HK-2 (cell line): ENCODE results near the gene SNX11.
A peak's percentile ranks its signal among the peaks of the same experiment; 100 is the strongest.
"Not testable (repeated sequence)": the region's sequence is repeated elsewhere in the genome, so short reads cannot be mapped to it uniquely, and the experiment has no call there.

ENCODE experiments used
- DNase-seq: peaks from one replicate; pipeline ENCODE4 v3.0.0-alpha.2; 2018; ENCODE audit not compliant: unreplicated experiment

The SNX11 gene, protein sequence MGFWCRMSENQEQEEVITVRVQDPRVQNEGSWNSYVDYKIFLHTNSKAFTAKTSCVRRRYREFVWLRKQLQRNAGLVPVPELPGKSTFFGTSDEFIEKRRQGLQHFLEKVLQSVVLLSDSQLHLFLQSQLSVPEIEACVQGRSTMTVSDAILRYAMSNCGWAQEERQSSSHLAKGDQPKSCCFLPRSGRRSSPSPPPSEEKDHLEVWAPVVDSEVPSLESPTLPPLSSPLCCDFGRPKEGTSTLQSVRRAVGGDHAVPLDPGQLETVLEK

DNA sequence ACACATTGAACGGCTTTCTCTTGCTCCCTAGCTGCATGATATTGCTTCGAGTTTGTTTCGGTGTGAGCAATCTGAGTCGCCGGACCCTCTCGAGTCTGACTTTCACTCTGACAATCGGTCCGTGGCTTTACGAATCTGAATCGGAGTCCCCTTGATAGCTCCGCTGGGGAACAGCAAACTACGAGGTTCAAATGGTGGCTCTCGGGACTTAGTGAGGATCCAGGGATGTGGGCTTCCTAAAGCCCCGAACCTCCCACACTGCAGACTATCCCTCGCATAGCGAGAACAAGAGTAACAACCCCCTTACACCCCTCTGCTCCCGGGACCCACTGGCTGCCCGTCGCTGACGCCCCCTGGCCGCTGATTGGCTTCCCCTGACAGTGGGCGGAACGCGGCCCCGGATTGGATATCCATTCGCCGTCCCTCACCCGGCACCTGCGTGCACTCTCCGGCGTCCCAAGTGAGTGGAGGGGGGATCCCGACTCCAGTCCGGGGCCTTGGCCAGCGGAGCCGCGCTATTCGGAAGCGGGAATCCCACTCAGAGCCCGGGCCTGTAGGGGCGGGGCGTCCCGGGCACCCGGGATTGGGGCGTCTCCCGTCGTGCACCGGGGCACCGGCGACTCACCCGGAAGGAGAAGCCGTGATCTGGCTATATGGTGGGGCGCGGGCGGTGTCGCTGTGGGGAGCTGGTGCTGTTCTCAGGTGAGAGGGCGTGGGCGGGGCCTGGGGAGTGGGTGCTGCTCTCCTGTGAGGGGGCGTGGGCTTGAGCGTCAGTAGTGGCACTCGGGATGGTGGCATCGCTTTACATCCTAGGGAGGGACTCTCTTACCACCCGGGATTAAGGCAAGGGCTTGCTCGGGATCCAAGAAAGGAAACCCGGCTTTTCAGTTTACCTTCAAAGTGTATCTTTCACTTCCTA lies at the start of gene SNX11:
TSS of gene SNX11 (plus strand) at position 630 of the 919 bp plus-strand sequence. CDS start 4,278 bp downstream, outside the sequence.
- DNase-seq, result peak; percentile 94

DNA sequence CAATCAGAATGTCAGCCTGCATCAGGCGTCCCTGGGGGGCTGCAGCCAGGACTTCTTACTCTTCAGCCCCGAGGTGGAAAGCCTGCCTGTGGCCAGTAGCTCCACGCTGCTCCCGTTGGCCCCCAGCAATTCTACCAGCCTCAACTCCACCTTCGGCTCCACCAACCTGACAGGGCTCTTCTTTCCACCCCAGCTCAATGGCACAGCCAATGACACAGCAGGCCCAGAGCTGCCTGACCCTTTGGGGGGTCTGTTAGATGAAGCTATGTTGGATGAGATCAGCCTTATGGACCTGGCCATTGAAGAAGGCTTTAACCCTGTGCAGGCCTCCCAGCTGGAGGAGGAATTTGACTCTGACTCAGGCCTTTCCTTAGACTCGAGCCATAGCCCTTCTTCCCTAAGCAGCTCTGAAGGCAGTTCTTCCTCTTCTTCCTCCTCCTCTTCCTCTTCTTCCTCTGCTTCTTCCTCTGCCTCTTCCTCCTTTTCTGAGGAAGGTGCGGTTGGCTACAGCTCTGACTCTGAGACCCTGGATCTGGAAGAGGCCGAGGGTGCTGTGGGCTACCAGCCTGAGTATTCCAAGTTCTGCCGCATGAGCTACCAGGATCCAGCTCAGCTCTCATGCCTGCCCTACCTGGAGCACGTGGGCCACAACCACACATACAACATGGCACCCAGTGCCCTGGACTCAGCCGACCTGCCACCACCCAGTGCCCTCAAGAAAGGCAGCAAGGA lies 49.0 kb upstream of the SNX11 start:
- no peak for DNase-seq

DNA sequence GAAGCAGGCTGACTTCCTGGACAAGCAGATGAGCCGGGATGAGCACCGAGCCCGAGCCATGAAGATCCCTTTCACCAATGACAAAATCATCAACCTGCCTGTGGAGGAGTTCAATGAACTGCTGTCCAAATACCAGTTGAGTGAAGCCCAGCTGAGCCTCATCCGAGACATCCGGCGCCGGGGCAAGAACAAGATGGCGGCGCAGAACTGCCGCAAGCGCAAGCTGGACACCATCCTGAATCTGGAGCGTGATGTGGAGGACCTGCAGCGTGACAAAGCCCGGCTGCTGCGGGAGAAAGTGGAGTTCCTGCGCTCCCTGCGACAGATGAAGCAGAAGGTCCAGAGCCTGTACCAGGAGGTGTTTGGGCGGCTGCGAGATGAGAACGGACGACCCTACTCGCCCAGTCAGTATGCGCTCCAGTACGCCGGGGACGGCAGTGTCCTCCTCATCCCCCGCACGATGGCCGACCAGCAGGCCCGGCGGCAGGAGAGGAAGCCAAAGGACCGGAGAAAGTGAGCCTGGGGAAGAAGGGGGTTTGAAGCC lies 48.4 kb upstream of the SNX11 start:
- DNase-seq, result no peak

DNA sequence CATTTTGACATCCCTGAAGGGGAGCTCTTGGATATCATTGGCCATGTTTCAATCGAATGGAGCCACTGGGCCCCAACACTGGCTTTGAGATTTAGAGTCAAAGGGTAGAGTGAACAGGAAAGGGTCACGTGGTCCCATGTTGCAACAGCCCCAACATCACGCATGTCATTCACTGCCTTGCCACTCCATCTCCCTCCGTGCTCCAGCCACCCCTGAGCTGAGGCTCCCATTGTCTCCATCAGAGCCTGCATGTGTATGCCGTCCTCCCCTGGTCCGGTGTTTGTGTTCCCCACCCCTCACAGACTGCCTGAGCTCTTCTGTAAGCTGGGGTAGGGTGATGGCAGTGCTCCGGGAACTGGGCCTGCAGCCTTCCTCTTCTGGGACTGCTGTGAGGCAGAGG lies 47.3 kb upstream of the SNX11 start:
- no peak for DNase-seq

DNA sequence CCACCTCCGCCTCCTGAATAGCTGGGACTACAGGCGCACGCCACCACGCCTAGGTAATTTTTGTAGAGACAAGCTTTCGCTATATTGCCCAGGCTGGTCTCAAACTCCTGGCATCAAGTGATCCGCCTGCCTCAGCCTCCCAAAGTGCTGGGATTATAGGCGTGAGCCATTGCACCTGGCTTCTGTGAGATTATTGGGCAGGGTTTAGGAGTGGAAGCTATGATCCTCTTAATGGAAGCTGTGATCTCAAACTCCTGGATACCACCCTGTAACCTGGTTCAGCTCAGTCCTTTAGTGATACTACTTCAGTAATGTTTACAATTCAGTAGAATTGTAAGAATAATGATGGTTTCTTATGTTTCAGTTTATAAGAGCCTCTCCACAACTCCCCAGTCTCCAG lies 45.3 kb upstream of the SNX11 start:
- DNase-seq, result no peak

DNA sequence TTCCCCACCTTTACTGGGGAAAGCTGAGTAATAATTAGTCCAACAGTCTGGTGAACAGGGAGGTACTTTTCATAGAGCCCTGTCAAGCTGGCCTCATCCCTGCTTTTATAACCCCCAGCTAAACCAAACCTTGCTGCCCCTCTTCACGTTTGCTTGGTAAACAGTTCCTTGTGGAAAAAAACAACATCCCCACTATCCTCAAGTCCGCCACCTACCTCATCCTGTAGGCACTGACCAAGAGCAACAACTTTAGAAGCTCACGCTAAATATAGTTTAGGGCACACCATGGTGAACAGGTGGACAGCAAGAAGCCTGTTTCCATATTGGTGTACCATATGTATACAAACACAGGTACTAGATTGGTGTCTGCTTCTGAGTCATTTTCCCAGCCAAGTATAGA lies 42.9 kb upstream of the SNX11 start:
- DNase-seq, result no peak

DNA sequence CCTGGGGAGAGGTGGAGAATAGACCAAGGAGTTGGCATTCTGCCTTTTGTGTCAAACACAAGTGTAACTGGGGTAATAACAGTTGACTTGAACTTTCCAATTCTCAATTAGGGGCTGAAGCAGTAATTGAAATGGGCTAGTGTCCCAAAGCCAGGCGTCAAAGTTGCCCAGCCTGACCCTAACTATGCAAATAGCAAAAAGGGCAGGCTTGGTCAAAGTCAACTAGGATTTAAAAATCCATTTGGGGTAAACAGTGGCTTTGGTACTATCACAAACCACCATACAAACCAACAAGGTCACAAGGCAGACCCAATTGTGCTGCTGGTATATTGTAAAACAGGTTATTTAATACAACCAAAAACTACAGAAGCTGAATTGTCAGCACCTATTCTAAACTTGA lies 41.4 kb upstream of the SNX11 start:
- no peak for DNase-seq

DNA sequence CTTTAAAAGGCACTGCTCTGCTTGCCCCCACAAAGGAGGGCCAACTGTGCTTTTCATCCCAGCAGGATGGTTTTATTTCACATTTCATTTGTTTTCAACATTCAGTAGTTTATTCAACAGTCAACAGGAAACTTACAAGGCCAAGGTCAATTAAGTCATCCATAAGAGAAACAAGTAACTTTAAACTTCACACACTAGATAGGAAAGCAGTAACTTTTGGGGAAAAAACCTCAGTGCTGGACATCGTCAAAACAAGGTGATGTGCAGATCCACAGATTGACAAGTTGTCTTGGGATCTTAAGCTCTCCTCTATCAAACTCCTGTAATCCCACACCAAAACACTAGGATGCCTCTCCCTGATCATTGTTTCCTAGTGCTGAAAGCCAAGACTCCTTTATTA lies 40.9 kb upstream of the SNX11 start:
- no peak for DNase-seq

DNA sequence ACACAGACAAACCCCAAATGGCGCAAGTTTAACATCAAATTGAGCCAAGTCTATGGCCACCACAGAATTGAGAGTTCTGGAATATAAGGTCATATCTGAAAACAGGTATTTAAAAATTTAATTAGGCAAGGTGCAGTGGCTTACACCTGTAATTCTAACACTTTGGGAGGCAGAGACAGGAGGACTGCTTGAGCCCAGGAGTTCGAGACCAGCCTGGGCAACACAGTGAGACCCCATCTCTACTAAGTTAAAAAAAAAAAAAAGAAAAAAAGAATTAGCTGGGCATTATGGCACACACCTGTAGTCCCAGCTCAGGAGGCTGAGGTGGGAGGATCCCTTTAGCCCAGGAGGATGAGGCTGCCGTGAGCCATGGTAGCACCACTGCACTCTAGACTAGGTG lies 40.3 kb upstream of the SNX11 start:
- DNase-seq, result no peak

DNA sequence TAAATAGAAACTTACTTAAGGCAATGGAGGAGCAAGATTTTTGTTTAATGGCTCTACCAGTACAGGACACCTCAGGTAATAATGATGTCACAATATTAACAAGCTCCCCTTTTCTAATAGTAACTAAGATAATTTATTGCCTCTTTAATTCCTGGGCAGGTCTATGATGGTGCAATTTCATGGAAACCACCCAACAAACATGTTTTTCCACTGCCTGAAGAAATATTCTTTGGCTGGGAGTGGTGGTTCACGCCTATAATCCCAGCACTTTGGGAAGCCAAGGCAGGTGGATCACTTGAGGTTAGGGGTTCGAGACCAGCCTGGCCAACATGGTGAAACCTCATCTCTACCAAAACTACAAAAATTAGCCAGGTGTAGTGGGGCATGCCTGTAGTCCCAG lies 39.8 kb upstream of the SNX11 start:
- not testable (repeated sequence) for DNase-seq

DNA sequence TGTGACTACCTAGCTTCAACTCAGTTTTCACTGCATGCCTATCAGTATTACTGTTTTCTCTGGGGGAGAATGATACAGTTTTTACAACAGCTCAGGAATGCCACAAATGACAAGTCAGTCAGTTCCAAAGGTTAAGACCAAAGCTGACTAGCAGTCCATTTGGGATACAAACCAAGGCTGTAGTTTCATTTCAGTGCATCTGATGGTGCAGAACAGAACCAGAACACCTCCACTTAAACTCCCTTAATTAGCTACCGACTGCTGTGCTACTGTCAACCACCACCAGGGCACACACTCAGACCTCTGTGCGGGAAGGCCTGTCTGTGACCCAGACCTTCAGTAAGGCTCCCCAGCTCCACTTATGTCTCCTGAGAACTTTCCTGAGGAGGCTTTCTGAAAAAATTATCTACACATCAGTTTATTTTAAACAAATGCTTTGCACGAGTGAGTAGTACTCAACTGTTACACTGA lies 39.0 kb upstream of the SNX11 start:
- no peak for DNase-seq

DNA sequence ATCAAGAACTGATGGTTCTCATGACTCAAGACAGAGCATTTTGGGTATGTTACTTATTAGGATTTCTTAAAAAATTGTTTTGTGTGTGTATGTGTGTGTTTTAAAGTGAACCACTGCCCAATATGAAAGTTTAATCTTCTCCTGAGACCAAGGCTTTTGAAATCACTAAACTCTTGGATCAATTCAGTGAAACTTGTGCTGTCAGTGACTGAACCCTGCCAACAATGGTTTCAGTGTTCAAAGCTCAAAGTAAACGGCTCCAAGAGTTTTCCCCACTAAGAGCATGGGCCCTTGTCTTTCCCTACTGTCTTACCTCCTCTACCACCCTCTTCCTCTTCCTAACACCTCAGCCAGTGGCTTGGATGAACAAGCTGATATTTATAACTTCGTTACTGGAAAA lies 37.4 kb upstream of the SNX11 start:
- no peak for DNase-seq

DNA sequence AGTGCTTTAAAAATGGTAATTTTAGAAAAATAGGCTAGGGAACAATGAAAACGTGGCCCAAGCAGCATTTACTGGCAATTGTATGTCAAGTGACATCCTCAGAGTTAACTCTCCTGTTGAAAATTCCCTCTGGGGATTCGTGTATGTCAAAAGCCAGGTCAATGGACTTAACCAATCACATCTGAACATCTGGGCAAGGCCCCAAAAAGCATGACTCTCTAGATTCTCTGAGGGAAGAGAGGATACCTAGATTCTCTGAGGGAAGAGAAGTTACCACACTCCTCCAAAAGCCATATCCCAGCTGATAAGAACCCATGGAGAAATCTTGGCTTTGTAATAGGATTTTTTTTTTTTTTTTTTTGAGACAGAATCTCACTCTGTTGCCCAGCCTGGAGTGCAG lies 35.9 kb upstream of the SNX11 start:
- DNase-seq, result no peak

DNA sequence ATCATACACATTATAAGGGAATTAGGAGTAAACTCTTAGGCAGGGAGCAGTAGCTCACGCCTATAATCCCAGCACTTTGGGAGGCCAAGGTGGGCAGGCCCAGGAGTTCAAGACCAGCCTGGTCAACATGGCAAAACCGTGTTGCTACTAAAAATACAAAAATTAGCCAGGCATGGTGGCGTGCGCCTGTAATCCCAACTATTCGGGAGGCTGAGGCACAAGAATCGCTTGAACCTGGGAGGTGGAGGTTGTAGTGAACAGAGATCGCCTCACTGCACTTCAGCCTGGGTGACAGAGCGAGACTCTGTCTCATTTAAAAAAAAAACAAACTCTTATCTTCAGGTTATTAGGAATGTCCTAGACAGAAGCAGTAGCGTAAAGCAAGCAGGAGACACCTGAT lies 34.8 kb upstream of the SNX11 start:
- DNase-seq, result not testable (repeated sequence)

DNA sequence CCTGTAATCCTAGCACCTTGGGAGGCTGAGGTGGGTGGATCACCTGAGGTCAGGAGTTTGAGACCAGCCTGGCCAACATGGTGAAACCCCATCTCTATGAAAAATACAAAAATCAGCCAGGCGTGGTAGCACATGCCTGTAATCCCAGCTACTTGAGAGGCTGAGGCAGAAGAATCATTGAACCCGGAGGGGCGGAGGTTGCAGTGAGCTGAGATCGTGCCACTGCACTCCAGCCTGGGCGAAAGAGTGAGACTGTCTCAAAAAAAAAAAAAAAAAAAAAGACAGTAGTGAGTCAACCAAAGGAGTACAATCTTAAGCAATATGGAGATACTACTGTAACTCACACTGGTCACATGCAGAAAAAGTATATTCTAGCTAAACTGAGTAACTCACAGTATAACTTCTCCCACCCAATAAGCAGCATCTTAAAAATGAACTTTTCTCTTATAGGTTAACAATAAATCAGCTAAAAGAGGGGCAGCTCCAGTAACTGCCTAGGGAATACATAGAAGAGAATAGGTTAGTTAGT lies 33.9 kb upstream of the SNX11 start:
- not testable (repeated sequence) for DNase-seq

DNA sequence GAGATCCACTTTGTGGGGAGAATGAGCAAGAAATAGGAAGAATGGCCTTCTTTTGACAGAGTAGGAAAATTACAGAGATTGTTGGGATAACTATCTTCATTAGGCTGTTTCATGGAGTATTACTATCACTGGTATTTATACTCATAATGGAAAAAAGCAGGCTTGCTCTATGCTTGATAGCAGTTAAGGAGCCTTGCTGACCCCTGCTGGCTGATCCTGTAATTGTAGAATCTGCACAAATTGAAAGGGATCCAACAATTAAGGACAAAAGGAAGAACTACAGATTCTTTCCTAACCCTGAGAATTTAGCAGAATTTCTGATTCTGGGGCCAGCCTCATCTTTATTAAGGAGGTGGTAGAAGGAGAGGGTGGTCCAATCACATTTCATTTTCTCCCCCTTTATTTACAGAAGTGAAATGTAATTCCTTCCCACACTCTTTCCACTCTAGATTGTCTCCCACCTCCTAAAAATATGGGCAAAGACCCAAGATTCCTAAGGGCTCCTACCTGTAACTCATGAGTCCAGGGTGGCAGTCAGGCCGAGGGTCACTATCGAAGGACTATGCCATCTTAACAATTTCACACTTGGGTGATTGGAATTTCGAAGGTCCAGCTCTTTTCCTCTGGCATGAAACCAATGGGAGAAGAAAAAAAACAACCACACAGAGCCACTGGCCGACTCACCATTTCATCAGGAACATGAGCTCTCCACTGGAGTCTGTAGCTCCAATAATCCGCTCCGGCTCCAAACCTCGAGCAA lies 33.1 kb upstream of the SNX11 start:
- peak; percentile 60 for DNase-seq

DNA sequence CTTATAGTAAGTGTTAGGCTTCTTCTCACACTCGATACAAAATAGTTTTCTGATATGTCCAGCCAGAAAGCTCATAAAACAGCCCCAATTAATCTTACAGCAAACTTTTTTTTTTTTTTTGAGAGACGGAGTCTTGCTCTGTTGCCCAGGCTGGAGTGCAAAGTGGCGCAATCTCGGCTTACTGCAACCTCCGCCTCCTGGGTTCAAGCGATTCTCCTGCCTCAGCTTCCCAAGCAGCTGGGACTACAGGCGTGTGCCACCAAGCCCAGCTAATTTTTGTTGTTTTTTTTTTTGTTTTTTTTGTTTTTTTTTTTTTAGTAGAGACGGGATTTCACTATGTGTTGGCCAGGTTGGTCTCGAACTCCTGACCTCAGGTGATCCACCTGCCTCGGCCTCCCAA lies 30.4 kb upstream of the SNX11 start:
- DNase-seq, result not testable (repeated sequence)

DNA sequence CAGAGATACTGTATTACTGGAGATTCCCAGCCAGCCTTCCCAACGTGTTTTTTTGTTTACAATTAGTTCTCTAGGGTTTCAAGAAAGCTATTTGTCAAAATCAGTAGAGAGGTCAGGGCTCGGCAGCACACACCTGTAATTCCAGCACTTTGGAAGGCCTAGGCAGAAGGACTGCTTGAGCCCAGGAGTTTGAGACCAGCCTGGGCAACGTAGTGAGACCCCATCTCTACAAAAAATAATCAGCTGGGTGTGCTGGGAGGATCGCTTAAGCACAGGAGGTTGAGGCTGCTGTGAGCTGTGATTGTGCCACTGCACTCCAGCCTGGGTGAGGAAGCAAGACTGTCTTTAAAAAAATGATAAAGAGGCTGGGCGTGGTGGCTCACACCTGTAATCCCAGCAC lies 25.7 kb upstream of the SNX11 start:
- DNase-seq, result no peak

DNA sequence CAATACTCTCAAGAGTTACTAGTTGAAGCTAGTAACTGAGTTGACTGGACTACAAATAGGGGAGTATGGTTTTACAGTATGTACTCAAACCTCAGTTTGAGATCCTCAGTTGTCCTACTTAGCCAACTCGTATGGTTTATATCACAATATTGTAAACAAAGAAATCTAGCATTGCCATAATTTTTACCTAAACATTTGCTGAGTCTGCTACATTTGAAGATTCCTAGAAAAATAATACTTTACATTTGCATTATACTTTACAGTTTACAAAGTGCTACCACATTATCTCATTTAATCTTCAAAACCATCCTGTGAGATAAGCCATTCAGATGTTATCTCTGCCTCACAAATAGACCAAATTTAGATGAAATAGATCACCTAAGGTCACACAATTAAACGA lies 22.6 kb upstream of the SNX11 start:
- no peak for DNase-seq

DNA sequence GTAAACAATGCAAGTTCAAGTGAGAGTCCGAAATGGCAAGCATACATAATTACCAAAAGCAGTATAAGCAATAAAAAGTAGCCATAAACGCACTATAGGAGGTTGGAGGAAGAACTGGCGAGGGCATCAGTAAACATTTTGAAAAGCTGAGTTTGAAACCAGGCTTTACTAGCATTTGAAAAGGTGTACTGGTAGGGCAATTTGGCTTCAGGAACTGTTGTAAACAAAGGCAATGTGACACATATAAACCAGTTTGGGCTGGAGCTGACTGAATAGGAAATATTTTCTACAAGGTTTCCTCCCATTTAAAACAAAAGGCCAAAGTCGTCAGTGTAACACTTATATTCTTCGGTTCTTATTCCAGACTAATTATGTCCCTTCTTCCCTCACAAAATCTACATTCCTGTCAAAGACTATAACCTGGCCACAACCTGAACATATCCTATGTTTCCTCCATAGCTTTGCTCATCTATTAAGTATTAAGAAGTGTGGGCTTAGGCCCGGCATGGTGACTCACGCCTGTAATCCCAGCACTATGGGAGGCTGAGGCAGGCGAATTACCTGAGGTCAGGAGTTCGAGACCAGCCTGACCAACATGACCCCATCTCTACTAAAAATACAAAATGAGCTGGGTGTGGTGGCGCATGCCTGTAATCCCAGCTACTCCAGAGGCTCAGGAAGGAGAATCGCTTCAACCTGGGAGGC lies 14.1 kb upstream of the SNX11 start:
- no peak for DNase-seq
